ENCODE data around the gene GLT1D1.

Gene GLT1D1

GRCh38 chr12:128856035-128856790, 2.9 kb downstream of the GLT1D1 start:
- no peak for DNase-seq

GRCh38 chr12:128856791-128857078, 3.5 kb downstream of the GLT1D1 start:
- no peak for DNase-seq

GRCh38 chr12:128857133-128857763, 4.0 kb downstream of the GLT1D1 start:
- no peak for DNase-seq

- DNase-seq: no peak
These were observed 6.0 kb downstream of the GLT1D1 start for GRCh38 chr12:128859311-128859710.

GRCh38 chr12:128861226-128862016, 8.1 kb downstream of the GLT1D1 start:
- DNase-seq: no peak

GRCh38 chr12:128863957-128864356, 10.7 kb downstream of the GLT1D1 start:
- no peak for DNase-seq

GRCh38 chr12:128864516-128865186, 11.4 kb downstream of the GLT1D1 start:
- no peak for DNase-seq

- no peak for DNase-seq
These were observed 14.2 kb downstream of the GLT1D1 start for GRCh38 chr12:128867466-128867865.

GRCh38 chr12:128871516-128871892, 18.2 kb downstream of the GLT1D1 start:
- DNase-seq: no peak

GRCh38 chr12:128872303-128872702, 19.0 kb downstream of the GLT1D1 start:
- DNase-seq: no peak

GRCh38 chr12:128876559-128876958, 23.3 kb downstream of the GLT1D1 start:
- no peak for DNase-seq

GRCh38 chr12:128879898-128880764, 26.9 kb downstream of the GLT1D1 start:
- DNase-seq: no peak

- DNase-seq: no peak
These were observed 38.6 kb downstream of the GLT1D1 start for GRCh38 chr12:128891856-128892255.

GRCh38 chr12:128903236-128903635, 50.0 kb downstream of the GLT1D1 start:
- DNase-seq: no peak

GRCh38 chr12:128905003-128905544, 51.8 kb downstream of the GLT1D1 start:
- DNase-seq: no peak

- no peak for DNase-seq
These were observed 53.3 kb downstream of the GLT1D1 start for GRCh38 chr12:128906485-128907137.

- DNase-seq: no peak
These were observed 55.0 kb downstream of the GLT1D1 start for GRCh38 chr12:128908254-128908653.

GRCh38 chr12:128909653-128910052, 56.4 kb downstream of the GLT1D1 start:
- DNase-seq: no peak

GRCh38 chr12:128910629-128911028, 57.4 kb downstream of the GLT1D1 start:
- no peak for DNase-seq

- no peak for DNase-seq
These were observed 58.6 kb downstream of the GLT1D1 start for GRCh38 chr12:128911861-128912260.

- DNase-seq: no peak
These were observed 61.8 kb downstream of the GLT1D1 start for GRCh38 chr12:128914908-128915563.
